Measurements from ENCODE around the gene PRODH2. TPM values are rescaled to one million over a fixed set of nuclear protein-coding genes. Genes with fewer than 3 reads are reported as not detected.

PRODH2 gene, protein sequence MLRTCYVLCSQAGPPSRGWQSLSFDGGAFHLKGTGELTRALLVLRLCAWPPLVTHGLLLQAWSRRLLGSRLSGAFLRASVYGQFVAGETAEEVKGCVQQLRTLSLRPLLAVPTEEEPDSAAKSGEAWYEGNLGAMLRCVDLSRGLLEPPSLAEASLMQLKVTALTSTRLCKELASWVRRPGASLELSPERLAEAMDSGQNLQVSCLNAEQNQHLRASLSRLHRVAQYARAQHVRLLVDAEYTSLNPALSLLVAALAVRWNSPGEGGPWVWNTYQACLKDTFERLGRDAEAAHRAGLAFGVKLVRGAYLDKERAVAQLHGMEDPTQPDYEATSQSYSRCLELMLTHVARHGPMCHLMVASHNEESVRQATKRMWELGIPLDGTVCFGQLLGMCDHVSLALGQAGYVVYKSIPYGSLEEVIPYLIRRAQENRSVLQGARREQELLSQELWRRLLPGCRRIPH
- total RNA-seq: not detected

DNA sequence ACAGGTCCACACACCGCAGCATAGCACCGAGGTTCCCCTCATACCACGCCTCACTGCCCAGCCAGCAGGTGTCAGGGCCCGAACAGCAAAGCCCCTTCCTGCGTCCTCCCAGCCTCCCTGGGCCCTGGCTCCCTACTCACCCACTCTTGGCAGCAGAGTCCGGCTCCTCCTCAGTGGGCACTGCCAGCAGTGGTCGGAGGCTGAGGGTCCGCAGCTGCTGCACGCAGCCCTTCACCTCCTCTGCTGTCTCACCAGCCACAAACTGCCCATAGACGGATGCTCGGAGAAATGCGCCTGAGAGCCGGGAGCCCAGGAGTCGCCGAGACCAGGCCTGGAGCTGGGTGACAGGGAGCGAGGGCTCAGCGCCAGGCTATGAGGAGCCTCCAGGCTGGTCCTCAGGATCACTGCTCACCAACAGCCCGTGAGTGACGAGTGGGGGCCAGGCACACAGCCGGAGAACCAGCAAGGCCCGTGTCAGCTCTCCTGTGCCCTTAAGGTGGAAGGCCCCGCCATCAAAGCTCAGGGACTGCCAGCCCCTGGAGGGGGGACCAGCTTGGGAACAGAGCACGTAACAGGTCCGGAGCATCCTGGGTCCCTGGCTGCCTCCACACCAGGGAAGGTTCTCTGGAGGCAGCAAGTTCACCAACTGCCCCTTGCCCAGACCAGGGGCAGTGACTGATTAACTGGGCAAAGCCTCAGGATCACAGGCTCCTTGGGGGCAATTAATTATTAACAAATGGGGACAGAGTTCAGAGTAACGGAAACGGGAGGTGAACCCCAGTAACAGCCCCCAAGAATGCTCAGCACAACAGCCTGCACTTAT is at the start of gene PRODH2:
TSS of gene PRODH2 (minus strand) at position 626 of the 823 bp plus-strand sequence. CDS start at position 586, 40 bp downstream.
- Mint-ChIP-seq H3K36me3 (ENCODE audit: insufficient read depth) (no peaks in the 10 kb centered on the region), H3K4me3 (no peak within 1 kb of the TSS), H3K27me3 (ENCODE audit: low read depth) (peaks cover 14% of the 10 kb centered on the region), H3K9me3 (no peaks in the 10 kb centered on the region), H3K4me1 (ENCODE audit: low read depth) (no peaks in the 10 kb centered on the region)
- DNase-seq: no peak
- no peak for ATAC-seq

DNA sequence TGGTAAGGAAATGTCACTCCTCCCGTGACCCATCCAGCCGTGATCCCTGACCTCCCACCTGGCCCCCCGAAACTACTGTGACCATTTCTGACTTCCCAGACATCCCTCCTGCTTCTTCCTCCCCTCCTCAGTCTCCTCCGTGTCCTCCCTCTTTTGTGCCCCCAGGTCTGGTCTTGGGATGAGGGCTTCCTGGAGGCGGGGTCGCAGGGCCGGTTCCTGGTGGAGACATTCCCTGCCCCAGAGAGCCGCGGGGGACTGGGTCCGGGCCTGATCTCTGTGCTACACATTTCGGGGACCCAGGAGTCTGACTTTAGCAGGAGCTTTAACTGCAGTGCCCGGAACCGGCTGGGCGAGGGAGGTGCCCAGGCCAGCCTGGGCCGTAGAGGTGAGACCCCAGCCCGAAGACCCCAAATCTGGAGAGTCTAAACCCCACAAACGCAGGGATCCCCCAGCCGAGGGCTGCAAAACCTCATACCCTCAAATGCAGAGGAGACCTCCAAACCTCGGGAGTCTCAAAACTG is 49.1 kb upstream of the PRODH2 start:
- no peak for DNase-seq
- H3K36me3 Mint-ChIP-seq (ENCODE audit: insufficient read depth): no peaks in the 10 kb centered on the region
- peaks cover 74% of the 10 kb centered on the region for H3K27me3 Mint-ChIP-seq (ENCODE audit: low read depth)
- no peak overlapping the region for H3K4me3 Mint-ChIP-seq
- no peak for ATAC-seq
- H3K9me3 Mint-ChIP-seq: no peaks in the 10 kb centered on the region
- H3K4me1 Mint-ChIP-seq (ENCODE audit: low read depth): peaks cover 6% of the 10 kb centered on the region

DNA sequence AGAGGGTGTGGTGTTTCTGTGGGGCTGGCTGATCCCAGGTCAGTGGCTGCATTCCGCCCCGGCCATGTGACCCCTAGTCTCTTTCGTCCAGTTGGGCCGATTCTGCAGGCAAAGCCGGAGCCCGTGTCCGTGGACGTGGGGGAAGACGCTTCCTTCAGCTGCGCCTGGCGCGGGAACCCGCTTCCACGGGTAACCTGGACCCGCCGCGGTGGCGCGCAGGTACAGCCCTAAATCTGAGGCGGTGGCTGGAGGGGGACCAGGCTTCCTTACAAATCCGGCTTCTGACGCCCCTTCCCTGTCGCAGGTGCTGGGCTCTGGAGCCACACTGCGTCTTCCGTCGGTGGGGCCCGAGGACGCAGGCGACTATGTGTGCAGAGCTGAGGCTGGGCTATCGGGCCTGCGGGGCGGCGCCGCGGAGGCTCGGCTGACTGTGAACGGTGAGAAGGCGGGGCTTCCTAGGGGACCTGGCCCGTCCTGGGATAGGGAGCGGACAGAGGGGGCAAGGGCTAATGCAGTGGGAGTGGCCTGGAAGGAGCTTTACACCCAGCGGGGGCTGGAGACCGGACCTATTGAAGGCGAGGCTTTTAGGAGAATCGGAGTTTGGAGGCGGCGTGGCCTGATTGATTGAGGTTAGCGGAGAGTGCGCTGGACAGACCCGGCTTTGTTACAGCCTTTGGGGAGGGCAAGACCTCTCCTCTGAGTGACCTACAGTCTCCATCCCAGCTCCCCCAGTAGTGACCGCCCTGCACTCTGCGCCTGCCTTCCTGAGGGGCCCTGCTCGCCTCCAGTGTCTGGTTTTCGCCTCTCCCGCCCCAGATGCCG is 48.4 kb upstream of the PRODH2 start:
- H3K4me1 Mint-ChIP-seq (ENCODE audit: low read depth): peaks cover 6% of the 10 kb centered on the region
- no peaks in the 10 kb centered on the region for H3K9me3 Mint-ChIP-seq
- H3K4me3 Mint-ChIP-seq: no peak overlapping the region
- peaks cover 70% of the 10 kb centered on the region for H3K27me3 Mint-ChIP-seq (ENCODE audit: low read depth)
- DNase-seq: no peak
- ATAC-seq: peak in 1 of 2 donors; percentile 28
- no peaks in the 10 kb centered on the region for H3K36me3 Mint-ChIP-seq (ENCODE audit: insufficient read depth)

DNA sequence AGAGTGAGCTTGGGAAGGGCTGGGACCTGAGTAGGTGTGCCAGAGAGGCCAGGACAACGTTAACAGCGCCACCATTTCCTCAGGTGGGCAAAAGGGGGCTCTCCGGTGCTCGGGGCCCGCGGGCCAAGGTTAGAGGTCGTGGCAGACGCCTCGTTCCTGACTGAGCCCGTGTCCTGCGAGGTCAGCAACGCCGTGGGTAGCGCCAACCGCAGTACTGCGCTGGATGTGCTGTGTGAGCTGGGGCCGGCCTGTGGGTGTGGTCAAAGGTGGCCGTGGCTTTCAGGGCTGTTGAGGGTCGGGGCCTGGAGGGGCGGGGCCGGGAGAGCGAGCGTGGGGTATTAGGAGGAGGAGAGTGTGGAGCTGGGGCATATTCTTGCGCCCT is 47.8 kb upstream of the PRODH2 start:
- Mint-ChIP-seq H3K4me3 (no peak overlapping the region), H3K36me3 (ENCODE audit: insufficient read depth) (no peaks in the 10 kb centered on the region), H3K27me3 (ENCODE audit: low read depth) (peaks cover 68% of the 10 kb centered on the region), H3K4me1 (ENCODE audit: low read depth) (peaks cover 6% of the 10 kb centered on the region), H3K9me3 (no peaks in the 10 kb centered on the region)
- ATAC-seq (no peak), DNase-seq (no peak)

DNA sequence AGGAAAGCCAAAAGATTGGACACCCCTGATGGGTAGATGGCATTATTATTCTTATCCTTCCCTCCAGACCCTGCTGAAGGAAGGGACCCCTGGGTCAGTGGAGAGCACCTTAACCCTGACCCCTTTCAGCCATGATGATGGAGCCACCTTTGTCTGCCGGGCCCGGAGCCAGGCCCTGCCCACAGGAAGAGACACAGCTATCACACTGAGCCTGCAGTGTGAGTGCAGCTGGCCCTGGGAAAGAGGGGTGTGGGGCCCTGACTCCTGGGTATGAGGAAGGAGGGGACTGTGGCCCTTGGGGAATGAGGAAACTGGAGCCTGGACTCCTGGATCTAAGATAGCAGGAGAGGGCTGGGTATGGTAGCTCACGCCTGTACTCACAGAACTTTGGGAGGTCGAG is 46.8 kb upstream of the PRODH2 start:
- Mint-ChIP-seq H3K36me3 (ENCODE audit: insufficient read depth) (no peaks in the 10 kb centered on the region), H3K27me3 (ENCODE audit: low read depth) (peaks cover 69% of the 10 kb centered on the region), H3K4me1 (ENCODE audit: low read depth) (peaks cover 6% of the 10 kb centered on the region), H3K9me3 (no peaks in the 10 kb centered on the region), H3K4me3 (no peak overlapping the region)
- ATAC-seq: no peak
- no peak for DNase-seq

DNA sequence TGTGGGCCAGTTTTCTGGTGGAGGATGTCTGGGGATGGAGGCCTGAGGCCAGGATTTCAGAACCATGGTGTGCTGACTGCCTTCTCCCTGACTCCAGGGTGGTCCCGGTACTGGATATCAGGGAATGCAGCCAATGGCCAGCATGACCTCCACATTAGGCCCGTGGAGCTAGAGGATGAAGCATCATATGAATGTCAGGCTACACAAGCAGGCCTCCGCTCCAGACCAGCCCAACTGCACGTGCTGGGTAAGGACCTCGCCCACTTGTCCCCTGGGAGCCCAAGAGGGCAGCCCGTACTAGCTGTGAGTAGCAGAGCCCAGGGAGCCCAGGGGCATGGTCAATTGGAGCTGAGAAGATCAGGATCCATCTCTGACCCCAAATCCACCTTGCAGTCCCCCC is 45.7 kb upstream of the PRODH2 start:
- DNase-seq: no peak
- peaks cover 68% of the 10 kb centered on the region for H3K27me3 Mint-ChIP-seq (ENCODE audit: low read depth)
- no peaks in the 10 kb centered on the region for H3K9me3 Mint-ChIP-seq
- no peaks in the 10 kb centered on the region for H3K36me3 Mint-ChIP-seq (ENCODE audit: insufficient read depth)
- peaks cover 6% of the 10 kb centered on the region for H3K4me1 Mint-ChIP-seq (ENCODE audit: low read depth)
- no peak for ATAC-seq
- no peak overlapping the region for H3K4me3 Mint-ChIP-seq

DNA sequence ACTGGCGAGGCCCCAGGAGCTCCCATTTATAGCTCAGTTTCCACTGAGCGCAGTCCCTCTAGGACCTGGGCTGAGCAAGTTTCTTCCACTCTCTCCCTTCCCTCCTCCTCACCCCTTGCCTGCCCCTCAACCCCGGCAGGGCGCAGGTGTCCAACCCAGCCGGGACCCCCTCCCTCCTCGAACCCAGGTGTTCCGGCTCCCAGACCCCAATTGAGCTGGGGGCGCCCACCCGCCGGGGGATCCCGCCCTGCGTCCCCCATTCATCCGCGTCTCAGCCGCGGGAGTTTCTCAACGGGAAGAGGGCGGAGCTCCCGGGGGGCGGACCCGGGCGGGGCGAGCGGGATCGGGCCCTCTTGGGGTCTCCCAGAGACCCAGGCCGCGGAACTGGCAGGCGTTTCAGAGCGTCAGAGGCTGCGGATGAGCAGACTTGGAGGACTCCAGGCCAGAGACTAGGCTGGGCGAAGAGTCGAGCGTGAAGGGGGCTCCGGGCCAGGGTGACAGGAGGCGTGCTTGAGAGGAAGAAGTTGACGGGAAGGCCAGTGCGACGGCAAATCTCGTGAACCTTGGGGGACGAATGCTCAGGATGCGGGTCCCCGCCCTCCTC is 44.0 kb upstream of the PRODH2 start, which contains the start of gene KIRREL2:
TSS of gene KIRREL2 (plus strand) at position 366 of the 604 bp plus-strand sequence. CDS start at position 575, 209 bp downstream.
- Mint-ChIP-seq H3K4me1 (ENCODE audit: low read depth) (peaks cover 9% of the 10 kb centered on the region), H3K4me3 (peak within 1 kb of the TSS; percentile 75), H3K36me3 (ENCODE audit: insufficient read depth) (no peaks in the 10 kb centered on the region), H3K9me3 (no peaks in the 10 kb centered on the region), H3K27me3 (ENCODE audit: low read depth) (peaks cover 68% of the 10 kb centered on the region)
- DNase-seq (no peak), ATAC-seq (peak; percentile 62 to 73)

DNA sequence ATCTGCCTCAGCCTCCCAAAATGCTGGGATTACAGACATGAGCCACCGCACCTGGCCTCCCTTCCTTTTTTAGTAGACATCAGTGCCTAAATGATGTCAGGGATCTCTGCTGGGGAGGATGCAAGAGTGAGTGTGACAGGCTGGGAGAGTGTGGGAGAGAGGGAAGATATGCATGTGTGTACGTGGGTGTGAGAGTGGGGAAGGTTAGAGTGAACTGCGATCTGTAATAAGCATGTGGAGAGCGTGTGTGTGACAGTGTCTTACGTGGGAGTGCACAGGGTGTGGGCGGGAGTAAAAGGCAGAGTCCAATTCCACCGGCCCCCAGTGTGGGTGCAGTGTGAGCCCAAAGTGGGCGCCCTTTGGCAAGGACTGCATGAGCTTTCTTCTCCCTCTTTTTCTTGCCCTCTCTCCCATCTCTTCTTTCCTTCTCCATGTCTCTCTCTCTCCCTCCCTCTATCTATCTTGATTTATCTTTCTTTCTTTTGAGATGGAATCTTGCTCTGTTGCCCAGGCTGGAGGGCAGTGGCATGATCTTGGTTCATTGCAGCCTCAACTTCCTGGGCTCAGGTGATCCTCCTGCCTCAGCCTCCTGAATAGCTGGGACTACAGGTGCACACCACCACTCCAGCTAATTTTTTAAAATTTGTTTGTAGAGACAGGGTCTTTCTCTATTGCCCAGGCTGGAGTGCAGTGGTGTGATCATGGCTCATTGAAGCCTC is 40.6 kb upstream of the PRODH2 start:
- peaks cover 53% of the 10 kb centered on the region for H3K27me3 Mint-ChIP-seq (ENCODE audit: low read depth)
- DNase-seq (no peak), ATAC-seq (no peak)
- peaks cover 5% of the 10 kb centered on the region for H3K4me1 Mint-ChIP-seq (ENCODE audit: low read depth)
- H3K36me3 Mint-ChIP-seq (ENCODE audit: insufficient read depth): no peaks in the 10 kb centered on the region
- no peaks in the 10 kb centered on the region for H3K9me3 Mint-ChIP-seq
- H3K4me3 Mint-ChIP-seq: no peak overlapping the region

DNA sequence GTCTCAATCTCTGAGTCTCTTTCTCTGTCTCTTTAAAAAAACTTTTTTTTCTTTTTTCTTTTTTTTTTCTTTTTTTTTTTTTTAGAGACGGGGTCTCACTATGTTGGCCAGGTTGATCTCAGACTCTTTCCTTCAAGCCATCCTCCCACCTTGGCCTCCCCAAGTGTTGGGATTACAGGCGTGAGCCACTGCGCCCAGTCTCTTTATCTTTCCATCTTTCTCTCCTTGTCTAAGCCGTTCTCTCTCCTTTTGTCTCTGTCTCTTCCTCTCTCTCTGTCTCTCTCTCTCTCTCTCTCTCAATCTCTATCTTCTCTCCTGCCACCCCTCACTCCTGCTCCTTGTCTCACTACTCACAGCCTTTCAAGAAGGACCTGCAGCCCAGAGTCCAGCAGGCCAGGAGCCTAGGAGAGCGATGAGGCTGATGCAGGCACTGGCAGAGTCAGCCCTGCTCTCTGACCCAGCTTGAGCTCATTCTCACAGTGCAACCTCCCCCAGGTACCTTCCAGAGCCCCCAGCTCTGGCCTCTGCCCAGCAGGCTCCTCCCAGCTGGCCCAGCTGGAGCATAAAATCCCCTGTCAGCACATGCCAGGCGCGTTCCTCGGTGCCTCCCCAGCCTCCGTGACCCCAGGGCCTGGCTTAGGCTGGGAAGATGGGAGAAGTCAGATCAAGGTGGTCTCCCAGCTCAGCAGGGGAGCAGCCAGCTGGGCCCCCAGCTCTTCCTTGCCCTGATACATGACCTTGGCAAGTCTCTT is 39.6 kb upstream of the PRODH2 start, which contains the start of gene NPHS1:
TSS of gene NPHS1 (minus strand) at position 476 of the 752 bp plus-strand sequence. CDS start 667 bp downstream, outside the sequence.
- Mint-ChIP-seq H3K27me3 (ENCODE audit: low read depth) (peaks cover 52% of the 10 kb centered on the region), H3K4me3 (no peak within 1 kb of the TSS), H3K9me3 (no peaks in the 10 kb centered on the region), H3K36me3 (ENCODE audit: insufficient read depth) (no peaks in the 10 kb centered on the region), H3K4me1 (ENCODE audit: low read depth) (peaks cover 5% of the 10 kb centered on the region)
- DNase-seq (no peak), ATAC-seq (no peak)

DNA sequence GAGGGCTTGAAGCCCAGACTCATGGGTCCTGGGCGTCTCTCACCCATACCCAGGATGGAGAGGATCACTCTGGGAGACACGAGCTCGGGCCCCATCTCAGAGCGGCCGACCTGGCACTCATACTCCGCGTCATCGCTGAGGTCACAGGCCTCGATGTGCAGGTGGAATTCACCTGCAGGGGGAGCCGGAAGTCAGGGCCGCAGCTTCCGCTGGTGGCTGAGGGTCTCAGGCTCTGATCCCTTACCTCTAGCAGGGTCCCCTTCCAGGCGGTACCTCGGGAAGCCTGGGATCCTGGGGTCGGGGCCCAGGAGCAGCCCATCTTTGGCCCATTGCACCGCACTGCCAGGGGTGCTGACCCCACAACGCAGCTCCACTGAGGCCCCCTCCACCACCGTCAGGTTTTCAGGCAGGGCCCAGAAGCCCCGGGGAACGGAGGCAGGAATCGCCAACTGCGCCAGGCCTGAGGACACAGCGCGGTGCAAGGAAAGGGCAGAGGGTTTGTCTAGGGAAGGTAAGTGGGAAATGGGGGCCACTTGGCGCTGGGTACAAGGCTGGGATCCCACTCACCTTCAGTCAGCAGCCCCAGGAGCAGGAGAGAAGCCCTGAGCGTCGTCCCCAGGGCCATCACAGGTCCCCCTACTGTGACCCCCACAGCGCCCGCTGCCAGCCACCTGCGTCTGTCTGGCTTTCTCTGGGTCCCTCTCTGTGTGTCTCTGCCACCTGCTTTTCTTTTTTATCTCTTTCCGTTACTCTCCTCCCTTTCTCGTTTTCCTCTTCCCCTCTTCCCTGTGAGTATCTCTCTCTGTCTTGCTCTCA is 38.8 kb upstream of the PRODH2 start:
- Mint-ChIP-seq H3K9me3 (no peaks in the 10 kb centered on the region), H3K27me3 (ENCODE audit: low read depth) (peaks cover 55% of the 10 kb centered on the region), H3K36me3 (ENCODE audit: insufficient read depth) (no peaks in the 10 kb centered on the region), H3K4me1 (ENCODE audit: low read depth) (peaks cover 7% of the 10 kb centered on the region), H3K4me3 (no peak overlapping the region)
- ATAC-seq (peak in 1 of 2 donors; percentile 37), DNase-seq (no peak)

DNA sequence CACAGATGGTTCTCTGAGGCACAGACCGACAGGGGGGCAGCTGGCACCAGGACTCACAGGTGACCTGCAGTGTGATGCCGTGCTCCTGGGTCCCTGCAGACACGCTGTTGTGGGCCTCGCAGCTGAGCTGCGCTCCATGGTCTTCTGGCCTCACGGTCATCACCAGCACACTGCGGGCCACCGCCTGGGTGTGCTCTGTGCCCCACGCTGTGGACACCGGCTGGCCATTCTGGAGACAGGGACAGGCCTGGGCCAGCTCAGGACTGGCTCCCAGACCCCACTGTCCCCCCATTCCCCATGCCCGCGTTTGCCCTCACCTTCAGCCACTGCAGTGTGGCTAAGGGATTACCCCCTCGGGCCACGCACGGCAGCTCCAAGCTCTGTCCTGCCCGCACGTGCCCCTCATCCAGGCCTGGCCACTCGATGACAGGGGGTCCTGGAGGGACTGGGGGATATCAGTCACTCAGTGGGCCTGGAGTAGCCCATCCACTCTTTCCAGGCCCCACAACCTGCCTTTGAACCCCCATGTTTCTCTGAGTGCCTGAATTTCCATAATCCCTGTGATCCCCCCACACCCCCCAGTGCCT is 36.4 kb upstream of the PRODH2 start:
- no peaks in the 10 kb centered on the region for H3K9me3 Mint-ChIP-seq
- no peaks in the 10 kb centered on the region for H3K36me3 Mint-ChIP-seq (ENCODE audit: insufficient read depth)
- peaks cover 21% of the 10 kb centered on the region for H3K4me1 Mint-ChIP-seq (ENCODE audit: low read depth)
- ATAC-seq: no peak
- no peak for DNase-seq
- peaks cover 60% of the 10 kb centered on the region for H3K27me3 Mint-ChIP-seq (ENCODE audit: low read depth)
- no peak overlapping the region for H3K4me3 Mint-ChIP-seq
